Stimulated activated CD4-positive, alpha-beta T cell treated with anti-CD3 and anti-CD28 coated beads, Interleukin-12 subunit alpha, Interleukin-12 subunit beta, amount 100 ng/mL, for 24 hours (primary cell): ENCODE results near the gene SAA4.
A peak's percentile ranks its signal among the peaks of the same experiment; 100 is the strongest.
"Not testable (repeated sequence)": the region's sequence is repeated elsewhere in the genome, so short reads cannot be mapped to it uniquely, and the experiment has no call there.

Experiments used
- DNase-seq, 2 experiments: peaks; one replicate each; pipeline ENCODE4 v3.0.0-alpha.2; 2020; ENCODE audit warnings: low read depth in 2 of 2

Gene SAA4

DNA sequence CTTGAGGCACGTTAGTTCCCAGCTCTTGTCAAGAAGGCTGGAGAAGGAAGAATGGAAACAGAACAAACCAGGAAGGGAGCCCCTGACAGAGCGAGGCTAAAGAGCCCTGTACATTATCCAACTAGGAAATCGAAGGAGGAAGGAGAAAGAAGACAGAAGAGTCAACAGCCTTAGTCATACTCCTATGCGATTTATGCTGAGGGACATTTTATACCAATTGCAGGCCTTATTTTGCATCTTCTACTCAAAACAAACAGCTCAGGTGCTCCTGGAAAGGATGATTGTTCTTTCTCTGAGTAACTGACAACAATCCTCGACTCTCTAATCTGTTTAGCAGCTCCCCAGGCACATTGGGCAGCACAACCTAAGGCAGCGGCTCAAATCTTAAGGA lies 10.6 kb upstream of the SAA4 start:
- DNase-seq, result not testable (repeated sequence)

- not testable (repeated sequence) for DNase-seq
Measured at GRCh38 chr11:18246379-18247190, 10.0 kb upstream of the SAA4 start.

- no peak for DNase-seq
Measured at GRCh38 chr11:18245396-18245795, 8.8 kb upstream of the SAA4 start.

DNA sequence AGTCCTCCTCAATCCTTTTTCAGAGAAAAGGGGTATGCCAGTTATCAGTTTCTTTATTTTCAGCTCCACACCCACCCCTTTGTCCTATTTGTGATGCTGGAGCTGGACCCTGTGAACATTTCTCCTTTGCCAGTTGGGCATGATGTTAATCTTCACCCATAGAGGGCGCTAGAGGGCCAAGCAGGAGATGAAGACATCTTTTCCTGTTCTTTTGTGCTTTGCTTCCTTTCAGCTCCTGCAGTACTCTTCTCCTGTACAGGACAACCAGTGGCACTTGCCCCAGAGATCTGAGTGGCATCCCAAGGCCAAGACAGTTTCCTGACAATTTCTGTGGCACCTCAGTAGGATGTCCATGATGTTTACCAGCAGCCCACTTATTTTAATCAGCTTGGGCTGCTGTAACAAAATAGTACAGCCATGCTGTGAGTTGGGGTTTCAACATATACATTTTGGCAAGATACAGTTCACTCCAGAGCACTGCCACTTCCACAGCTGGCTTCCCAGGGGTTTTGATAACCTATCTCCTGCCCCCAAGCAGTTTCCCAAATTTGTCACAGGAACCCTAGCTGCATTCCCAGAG lies 7.3 kb upstream of the SAA4 start:
- DNase-seq, result peak in 1 of 2 experiments; percentile 40

DNA sequence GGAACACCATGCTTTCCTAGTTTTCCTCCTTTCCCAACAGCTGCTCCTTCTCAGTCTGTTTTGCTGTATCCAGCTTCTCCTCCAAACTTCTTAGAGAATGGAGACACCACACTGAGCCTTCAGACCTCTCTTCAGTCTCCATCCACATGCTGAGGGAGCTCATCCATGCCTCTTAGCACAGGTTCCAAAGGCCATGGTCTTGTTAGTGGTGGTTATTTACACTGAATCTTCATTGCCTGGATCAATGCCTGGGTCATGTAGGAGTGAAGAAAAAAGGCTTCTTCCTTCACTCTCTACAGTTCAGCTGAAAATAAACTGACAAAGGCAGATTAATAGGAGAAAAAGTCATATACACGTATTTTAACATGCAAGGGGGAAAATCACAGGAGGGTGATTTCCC lies 3.1 kb upstream of the SAA4 start:
- no peak for DNase-seq

DNA sequence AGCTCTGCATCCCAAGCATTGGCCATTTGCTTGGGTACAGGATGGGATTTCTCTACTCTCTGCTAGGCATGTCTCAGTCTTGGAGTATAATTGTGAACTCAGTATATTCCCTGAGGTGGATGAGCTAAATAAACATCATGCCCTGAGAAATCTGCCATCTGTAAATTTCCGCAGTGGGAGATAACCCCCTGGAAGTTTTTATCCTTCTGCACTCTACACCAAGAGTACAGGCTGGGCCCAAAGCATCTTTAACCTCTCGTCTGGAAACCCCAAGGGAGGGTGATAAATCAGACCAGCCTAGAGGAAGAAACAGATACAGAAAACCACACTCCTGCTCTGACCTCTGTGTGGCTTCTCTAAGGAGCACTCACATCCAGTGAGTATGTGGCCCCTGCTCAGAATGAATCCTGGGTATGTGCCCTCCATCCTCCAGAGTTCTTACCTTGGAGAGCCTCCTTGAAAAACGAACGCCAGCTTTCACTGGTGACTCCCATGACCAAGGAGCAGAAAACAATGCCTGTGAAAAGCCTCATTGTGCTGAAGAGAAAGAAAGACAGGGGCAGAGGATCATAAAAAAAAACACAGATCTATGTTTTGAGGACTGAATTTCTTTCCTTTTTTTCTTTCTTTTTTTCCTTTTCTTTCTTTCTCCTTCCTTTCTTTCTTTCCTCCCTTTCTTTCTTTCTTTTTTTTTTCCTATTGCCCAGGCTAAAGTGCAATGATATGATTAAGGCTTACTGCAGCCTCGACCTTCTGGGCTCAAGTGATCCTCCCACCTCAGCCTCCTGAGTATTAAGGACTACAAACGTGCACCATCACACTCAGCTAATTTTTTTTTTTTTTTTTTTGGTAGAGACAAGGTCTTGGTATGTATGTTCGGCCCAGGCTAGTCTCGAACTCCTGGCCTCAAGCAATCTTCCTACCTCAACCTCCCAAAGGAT lies 938 bp downstream of the SAA4 start:
- no peak for DNase-seq

DNA sequence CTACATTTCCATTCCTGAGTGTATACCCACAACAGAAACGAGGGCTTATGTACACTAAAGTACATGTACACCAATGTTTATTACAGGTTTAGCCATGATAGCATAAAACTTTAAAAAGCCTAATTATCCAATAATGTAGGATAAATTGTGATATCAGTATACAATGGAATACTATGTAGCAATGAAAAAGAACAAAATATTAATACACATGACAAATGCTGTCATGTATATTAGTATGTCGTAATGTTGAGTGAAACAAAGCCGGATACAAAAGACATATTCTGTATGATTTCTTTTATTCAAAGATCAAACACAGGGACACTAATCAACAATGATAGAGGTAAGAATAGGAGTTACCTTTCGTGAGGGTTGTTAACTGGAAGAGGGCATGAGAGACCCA lies 2.7 kb downstream of the SAA4 start:
- DNase-seq, result no peak

- DNase-seq, result no peak
Measured at GRCh38 chr11:18230859-18231258, 5.7 kb downstream of the SAA4 start.

DNA sequence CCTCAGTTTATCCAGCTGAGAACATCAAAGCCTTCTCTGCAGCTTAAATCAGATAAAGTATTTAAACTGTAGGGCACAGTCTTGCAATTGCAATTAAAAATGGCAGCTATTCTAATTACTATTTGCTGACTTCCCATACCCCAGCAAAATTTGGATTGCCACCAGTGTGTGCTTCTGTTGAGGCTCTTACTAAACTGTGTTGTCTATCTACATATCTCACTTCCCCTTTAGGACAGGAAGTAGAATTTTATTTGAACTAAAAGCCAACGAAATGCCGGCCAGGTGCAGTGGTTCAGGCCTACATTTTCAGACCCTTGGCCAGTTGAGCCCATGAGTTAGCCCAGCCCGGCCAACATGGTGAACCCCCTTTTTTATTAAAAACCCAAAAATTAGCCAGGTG lies 7.1 kb downstream of the SAA4 start:
- no peak for DNase-seq

DNA sequence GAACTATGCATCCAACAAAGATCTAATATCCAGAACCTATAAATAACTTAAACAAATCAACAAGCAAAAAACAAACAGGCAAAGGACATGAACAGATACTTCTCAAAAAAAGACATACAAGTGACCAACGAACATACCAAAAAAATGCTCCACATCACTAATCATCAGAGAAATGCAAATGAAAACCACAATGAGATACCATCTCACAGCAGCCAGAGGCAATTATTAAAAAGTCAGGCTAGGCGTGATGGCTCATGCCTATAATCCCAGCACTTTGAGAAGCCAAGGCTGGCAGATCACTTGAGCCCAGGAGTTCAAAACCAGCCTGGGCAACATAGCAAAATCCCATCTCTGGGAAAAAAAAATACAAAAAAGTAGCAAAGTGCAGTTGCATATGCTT lies 10.7 kb downstream of the SAA4 start:
- DNase-seq, result no peak

DNA sequence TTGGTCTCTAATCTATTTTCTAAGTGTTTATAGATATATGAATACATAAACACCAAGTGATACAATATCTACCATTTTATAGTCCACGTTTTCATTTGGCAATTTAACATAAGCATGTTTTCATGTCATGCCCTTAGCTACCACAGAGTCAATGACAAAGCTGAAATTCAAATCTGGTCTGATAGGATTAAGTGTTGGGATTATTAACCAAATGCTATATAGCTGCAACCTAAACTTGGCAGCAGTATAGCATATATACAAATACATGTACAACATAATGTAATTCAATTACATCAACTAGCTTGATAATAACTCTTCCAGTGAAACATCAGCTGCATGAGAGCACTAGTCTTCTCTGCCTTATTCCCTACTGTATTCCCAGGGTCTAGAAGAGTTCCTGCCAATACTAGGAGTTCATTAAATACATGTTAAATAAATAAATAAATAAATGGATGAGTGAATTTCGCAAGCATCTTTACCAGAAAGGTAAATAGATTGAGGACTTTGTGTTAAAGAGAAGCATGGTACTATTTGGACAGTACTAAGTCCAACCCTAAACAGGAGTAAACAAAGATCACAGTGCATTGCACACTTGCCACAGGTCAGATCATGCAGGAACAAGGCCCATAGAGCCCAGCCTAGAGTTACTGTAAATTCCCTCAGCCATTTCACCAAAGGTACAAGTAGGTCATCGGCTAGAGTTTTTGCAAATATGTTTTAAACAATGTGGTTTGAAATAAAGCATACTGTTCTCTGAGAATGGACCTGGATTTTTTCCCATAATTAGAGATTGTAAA lies 12.8 kb downstream of the SAA4 start:
- no peak for DNase-seq

GRCh38 chr11:18222814-18223421 lies 13.7 kb downstream of the SAA4 start:
- no peak for DNase-seq

- no peak for DNase-seq
Measured at GRCh38 chr11:18221274-18221876, 15.2 kb downstream of the SAA4 start.

- DNase-seq, result no peak
Measured at GRCh38 chr11:18209058-18209457, 27.5 kb downstream of the SAA4 start.

- no peak for DNase-seq
Measured at GRCh38 chr11:18204771-18205170, 31.8 kb downstream of the SAA4 start.

- no peak for DNase-seq
Measured at GRCh38 chr11:18204220-18204619, 32.4 kb downstream of the SAA4 start.

- no peak for DNase-seq
Measured at GRCh38 chr11:18203723-18204122, 32.9 kb downstream of the SAA4 start.

GRCh38 chr11:18197738-18198137 lies 38.9 kb downstream of the SAA4 start:
- DNase-seq, result not testable (repeated sequence)

DNA sequence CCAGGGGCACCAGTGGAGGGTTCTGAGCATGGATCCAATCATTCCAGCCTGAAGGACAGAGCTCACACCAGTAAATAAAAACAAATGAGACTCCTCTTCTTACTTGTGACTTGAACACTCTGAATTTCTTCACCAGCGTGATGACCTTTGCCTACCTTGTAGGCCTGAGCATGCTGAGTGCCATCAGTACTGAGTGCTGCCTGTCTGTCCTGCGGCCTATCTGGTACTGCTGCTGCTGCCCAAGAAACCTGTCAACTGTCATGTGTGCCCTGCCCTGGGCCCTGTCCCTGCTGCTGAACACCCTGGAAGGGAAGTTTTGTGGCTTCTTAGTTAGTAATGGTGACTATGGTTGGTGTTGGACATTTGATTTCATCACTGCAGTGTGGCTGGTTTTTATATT lies 40.1 kb downstream of the SAA4 start:
- no peak for DNase-seq

DNA sequence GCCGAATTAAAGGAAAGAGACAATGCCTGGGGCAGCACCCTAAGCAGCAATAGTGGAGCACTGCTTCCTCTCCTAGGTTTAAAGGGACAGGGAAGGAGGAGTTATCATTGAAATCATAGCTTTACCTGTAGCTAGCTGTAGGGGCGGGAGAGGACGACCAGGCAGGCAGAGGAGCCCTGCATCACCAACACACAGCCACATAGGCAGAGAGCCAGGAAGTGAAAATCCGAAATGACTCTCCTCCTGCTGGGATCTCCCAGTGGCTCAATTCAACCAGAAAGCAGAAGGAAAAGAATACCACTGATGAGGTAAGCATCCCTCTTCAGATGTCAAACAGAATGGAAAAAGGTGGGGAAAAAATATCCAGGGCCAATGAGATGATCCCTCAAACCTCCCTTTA lies 43.6 kb downstream of the SAA4 start:
- no peak for DNase-seq

- no peak for DNase-seq
Measured at GRCh38 chr11:18191376-18191775, 45.2 kb downstream of the SAA4 start.
